Upper lobe of left lung (tissue), 4 donors: ENCODE data around the gene LTA4H.

ENCODE experiments used
- EP300 ChIP-seq, 4 donors: sonication (generic); formaldehyde crosslinking; IDR thresholded peaks; one replicate each; pipeline ENCODE4 v1.5.1; 2017; ENCODE audit warnings: antibody characterized with exemption in 4 of 4, control low read depth in 2 of 4
- POLR2A ChIP-seq, 4 donors: fragments of 450-650 bp; IDR thresholded peaks; one replicate each; pipeline ENCODE4 v1.5.1; 2016 to 2017; ENCODE audit warnings: antibody characterized with exemption in 4 of 4, mild to moderate bottlenecking in 2 of 4

DNA sequence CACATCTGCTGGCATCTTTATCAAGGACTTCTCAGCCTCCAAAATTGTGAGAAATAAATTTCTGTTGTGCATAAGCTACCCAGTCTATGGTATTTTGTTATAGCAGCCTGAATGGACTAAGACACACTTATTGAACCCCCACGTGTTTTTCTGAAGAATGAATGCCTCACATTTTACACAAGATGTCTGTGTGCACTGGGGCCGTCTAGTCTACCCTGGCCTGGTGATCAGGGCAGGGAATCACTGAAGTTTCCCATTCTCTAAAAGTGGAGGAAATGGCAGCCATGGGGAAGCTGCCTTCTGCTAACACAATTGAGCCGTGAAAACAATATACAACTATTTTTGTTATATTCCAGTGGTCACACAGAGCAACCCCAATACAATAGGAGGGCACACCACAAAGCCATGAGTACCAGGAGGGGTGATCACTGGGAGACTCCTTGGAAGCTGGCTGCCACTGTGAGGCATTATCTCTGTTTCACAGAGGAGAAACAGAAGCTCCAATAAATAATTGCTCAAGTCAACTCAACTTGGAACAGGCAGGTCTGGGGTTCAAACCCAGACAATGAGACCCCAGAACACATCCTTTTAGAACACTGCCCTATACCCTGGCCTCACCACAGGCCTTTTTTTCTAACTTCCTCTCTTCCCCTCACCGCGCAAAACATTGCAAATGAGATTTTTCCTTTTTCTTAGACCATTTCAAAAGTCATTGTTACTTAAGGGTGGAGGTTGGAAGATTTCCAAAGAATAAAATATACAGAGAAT, 18.3 kb upstream of the LTA4H start:
- TF ChIP-seq EP300 (IDR thresholded peaks at IDR 0.05) (no peak), POLR2A (IDR thresholded peaks at IDR 0.05) (no peak)
